Vagina (tissue), 2 donors: Measurements from ENCODE around the gene PNMT.

Experiments used
- CTCF ChIP-seq, 3 experiments: fragments of 450-650 bp in 2 of 3; fragments of 200-600 bp in 1 of 3; sonication (generic) in 1 of 3; IDR thresholded peaks; one replicate each; pipeline ENCODE4 v1.5.1; 2017 to 2019; ENCODE audit warnings: antibody characterized with exemption in 3 of 3, mild to moderate bottlenecking in 2 of 3, moderate library complexity in 2 of 3
- POLR2A ChIP-seq, 2 donors: fragments of 450-650 bp; IDR thresholded peaks; one replicate each; pipeline ENCODE4 v1.6.1; 2017; ENCODE audit warnings: antibody characterized with exemption in 2 of 2, mild to moderate bottlenecking in 2 of 2, moderate library complexity in 2 of 2

GRCh38 chr17:39636587-39636926 lies 31.7 kb upstream of the PNMT start:
- TF ChIP-seq POLR2A (IDR thresholded peaks at IDR 0.05), result no peak
- TF ChIP-seq CTCF (IDR thresholded peaks at IDR 0.05), result no peak
